Esophagus squamous epithelium (tissue), 4 donors: ENCODE data around the gene ICA1.

Source experiments
- CTCF ChIP-seq, 6 experiments: fragments of 450-650 bp in 4 of 6; fragments of 200-600 bp in 2 of 6; sonication (generic) in 2 of 6; IDR thresholded peaks; one replicate each; pipeline ENCODE4 v1.5.1; 2016 to 2019; ENCODE audit warnings: antibody characterized with exemption in 6 of 6, mild to moderate bottlenecking in 4 of 6, moderate library complexity in 4 of 6
- POLR2A ChIP-seq, 4 donors: fragments of 450-650 bp; IDR thresholded peaks; one replicate each; pipeline ENCODE4 v1.6.1; 2017; ENCODE audit warnings: antibody characterized with exemption in 4 of 4, mild to moderate bottlenecking in 4 of 4, moderate library complexity in 3 of 4

- TF ChIP-seq CTCF (IDR thresholded peaks at IDR 0.05): no peak
- no peak for TF ChIP-seq POLR2A (IDR thresholded peaks at IDR 0.05)
Measured at GRCh38 chr7:8246020-8246419, 15.9 kb downstream of the ICA1 start.
